Colonic mucosa (tissue), 4 donors: ENCODE data around the gene HSPB1. TPM values are rescaled to one million over a fixed set of nuclear protein-coding genes. Genes with fewer than 3 reads are reported as not detected.
"Not testable (repeated sequence)": the region's sequence is repeated elsewhere in the genome, so short reads cannot be mapped to it uniquely, and the experiment has no call there.

ENCODE experiments used
- DNase-seq: peaks from one replicate; pipeline ENCODE4 v3.0.0-alpha.2; 2020
- H3K27ac ChIP-seq: fragments of 200-600 bp; one replicate; pipeline ENCODE4 v1.8.0; 2021
- H3K27me3 ChIP-seq: fragments of 200-600 bp; one replicate; pipeline ENCODE4 v1.8.0; 2021
- H3K36me3 ChIP-seq: fragments of 200-600 bp; one replicate; pipeline ENCODE4 v1.8.0; 2021
- H3K4me1 ChIP-seq: fragments of 200-600 bp; one replicate; pipeline ENCODE4 v1.8.0; 2021; ENCODE audit warnings: mild to moderate bottlenecking
- H3K4me3 ChIP-seq: fragments of 200-600 bp; one replicate; pipeline ENCODE4 v1.8.0; 2021
- H3K9ac ChIP-seq, 2 donors: one replicate each; pipeline ENCODE4 v1.7.0; 2013; ENCODE audit warnings: control low read depth in 2 of 2, low read depth in 2 of 2, low read length in 2 of 2
- H3K9me3 ChIP-seq: fragments of 200-600 bp; one replicate; pipeline ENCODE4 v1.8.0; 2021
- intact Hi-C: fragments of 100-400 bp; cut with DNase I; formaldehyde crosslinking; loops from one replicate; pipeline ENCODE4 v1.14.1; 2022
- total RNA-seq, 2 donors: library from RNA; stranded (reverse); fragmentation: NEBNext Ultra II Directional in 1 of 2; extraction: Animal tissue kit (Norgen Biotek cat#: 25700) in 1 of 2; gene quantifications; one replicate each; pipeline ENCODE4 v1.2.1, GENCODE V29; 2021
- TF ChIP-seq, protein P1 (sequence below): fragments of 200-600 bp; IDR thresholded peaks from one replicate; pipeline ENCODE4 v1.8.0; 2022; ENCODE audit warnings: antibody characterized with exemption, mild to moderate bottlenecking
- donor health status: healthy.
- donor health status: DM: no; HTN: no; CAD: no.
- donor health status: DM: no; HTN: no; CAD: no.

Gene HSPB1
- total RNA-seq, 2 donors from 2014 or later = 539 to 844 TPM

DNA sequence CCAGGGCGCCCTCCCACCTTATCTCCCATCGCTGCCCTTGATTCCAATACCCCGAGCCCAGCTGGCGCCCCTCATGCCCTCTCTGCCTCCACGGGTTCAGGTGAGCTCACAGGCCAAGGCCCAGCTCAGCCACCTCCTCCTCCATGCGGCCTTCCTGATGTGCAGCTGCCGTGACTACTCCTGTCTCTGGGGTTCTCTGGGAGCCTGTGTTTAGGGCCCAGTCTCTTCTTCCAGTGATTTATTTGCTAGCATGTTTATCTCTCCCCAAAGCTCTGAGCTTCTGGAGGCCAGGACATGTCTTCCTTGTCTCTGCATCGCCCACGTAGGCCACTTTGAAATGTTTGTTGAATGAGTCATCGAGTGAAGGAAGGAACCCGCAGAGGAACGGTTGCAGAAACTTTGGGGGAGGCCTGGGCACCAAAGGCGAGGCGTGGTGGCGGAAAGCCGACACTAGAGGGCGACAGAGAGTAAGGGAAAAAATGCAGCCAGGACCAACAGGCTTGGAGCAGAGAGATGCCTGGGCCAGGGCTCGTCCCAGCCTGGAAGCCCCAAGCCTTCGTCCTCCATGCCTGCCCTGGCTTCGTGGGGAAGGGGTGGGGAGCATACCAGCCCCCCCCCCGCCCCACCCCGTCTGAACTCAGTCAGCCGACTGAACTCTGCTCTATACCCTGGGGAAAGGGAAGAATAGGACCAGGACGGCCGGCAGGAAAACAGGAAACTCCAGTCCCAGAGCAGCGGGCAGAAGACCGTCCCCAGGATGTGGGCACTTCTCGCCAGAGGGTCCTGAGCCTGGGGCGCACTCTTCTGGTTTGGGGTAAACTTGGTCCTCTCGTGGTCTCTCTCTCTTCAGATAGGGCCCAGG, 10.9 kb upstream of the HSPB1 start:
- intact Hi-C loops = loop anchor here (2.0 kb wide), 1 partner anchor 19 kb away; no protein-coding TSS in a partner anchor
- Histone ChIP-seq H3K4me3 (peak overlapping the region; percentile 17), H3K4me1 (peaks cover 22% of the 10 kb centered on the region), H3K27me3 (no peaks in the 10 kb centered on the region), H3K9ac (peak overlapping the region; percentile 64 to 74), H3K36me3 (no peaks in the 10 kb centered on the region), H3K27ac (peak overlapping the region; percentile 92), H3K9me3 (no peaks in the 10 kb centered on the region)
- TF ChIP-seq, protein P1, sequence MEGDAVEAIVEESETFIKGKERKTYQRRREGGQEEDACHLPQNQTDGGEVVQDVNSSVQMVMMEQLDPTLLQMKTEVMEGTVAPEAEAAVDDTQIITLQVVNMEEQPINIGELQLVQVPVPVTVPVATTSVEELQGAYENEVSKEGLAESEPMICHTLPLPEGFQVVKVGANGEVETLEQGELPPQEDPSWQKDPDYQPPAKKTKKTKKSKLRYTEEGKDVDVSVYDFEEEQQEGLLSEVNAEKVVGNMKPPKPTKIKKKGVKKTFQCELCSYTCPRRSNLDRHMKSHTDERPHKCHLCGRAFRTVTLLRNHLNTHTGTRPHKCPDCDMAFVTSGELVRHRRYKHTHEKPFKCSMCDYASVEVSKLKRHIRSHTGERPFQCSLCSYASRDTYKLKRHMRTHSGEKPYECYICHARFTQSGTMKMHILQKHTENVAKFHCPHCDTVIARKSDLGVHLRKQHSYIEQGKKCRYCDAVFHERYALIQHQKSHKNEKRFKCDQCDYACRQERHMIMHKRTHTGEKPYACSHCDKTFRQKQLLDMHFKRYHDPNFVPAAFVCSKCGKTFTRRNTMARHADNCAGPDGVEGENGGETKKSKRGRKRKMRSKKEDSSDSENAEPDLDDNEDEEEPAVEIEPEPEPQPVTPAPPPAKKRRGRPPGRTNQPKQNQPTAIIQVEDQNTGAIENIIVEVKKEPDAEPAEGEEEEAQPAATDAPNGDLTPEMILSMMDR = peak; percentile 97
- peak; percentile 96 for DNase-seq

DNA sequence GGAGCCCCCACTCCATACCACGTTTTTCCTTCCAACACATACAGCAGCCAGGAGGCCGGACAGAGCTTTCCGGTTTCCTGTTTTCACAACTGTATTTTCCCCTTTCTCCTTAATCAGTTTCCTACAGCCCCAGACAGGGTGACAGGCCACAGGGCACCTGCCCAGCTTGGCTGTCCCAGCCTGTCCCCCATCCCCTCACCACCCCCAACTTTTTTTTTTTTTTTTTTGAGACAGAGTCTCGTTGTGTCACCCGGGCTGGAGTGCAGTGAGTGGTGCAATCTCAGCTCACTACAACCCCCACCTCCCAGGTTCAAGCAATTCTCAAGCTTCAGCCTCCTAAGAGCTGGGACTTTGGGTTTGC, 10.3 kb upstream of the HSPB1 start:
- intact Hi-C loops = no loop called here
- DNase-seq = no peak
- Histone ChIP-seq H3K9ac (peak overlapping the region; percentile 64 to 74), H3K27me3 (no peaks in the 10 kb centered on the region), H3K9me3 (no peaks in the 10 kb centered on the region), H3K36me3 (no peaks in the 10 kb centered on the region), H3K4me3 (peak overlapping the region; percentile 17), H3K27ac (peak overlapping the region; percentile 92), H3K4me1 (peaks cover 29% of the 10 kb centered on the region)
- TF ChIP-seq, protein P1 = no peak

DNA sequence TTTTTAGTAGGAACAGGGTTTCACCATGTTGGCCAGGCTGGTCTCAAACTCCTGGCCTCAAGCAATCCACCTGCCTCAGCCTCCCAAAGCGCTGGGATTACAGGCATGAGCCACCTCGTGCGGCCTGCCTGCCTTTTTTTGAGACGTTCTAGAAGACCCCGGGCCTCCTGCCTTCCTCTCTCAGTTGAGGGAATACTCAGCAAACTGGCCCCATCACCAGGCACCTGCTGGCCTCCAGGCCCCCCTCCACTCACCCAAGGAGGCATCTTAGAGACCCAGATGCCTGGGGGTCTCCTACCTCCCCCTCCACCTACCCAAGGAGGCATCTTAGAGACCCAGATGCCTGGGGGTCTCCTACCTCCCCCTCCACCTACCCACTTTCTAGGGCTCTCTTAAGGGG, 9.6 kb upstream of the HSPB1 start:
- DNase-seq, H3K9ac ChIP-seq, H3K27me3 ChIP-seq, H3K9me3 ChIP-seq, H3K4me3 ChIP-seq, H3K36me3 ChIP-seq, intact Hi-C loops: not testable (repeated sequence)
- Histone ChIP-seq H3K4me1 (peaks cover 30% of the 10 kb centered on the region), H3K27ac (peak overlapping the region; percentile 92)

DNA sequence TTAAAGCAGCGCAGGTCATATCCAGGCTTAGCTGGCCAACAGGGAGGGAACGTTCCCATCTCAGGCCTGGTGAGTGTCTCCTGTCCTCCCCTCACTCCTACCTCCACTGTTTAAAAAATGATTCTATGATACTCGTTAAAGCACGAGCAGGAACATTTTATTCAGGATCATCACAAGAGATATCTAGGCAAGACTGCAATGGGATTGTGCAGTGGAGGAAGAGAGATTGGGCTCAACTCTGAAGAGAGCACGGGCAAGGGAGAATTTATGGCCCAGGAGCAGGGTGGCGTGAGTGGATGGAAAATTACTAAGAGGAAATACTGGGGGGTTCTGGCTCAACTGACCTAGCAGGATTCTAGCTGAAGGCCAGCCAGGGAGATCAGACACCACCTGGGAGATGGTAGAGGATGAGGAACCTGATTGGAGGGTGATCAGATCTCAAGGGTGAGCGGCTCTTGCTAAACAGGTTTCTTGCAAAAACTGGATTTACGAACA, 9.0 kb upstream of the HSPB1 start:
- peaks cover 30% of the 10 kb centered on the region for H3K4me1 ChIP-seq
- intact Hi-C loops = no loop called here

DNA sequence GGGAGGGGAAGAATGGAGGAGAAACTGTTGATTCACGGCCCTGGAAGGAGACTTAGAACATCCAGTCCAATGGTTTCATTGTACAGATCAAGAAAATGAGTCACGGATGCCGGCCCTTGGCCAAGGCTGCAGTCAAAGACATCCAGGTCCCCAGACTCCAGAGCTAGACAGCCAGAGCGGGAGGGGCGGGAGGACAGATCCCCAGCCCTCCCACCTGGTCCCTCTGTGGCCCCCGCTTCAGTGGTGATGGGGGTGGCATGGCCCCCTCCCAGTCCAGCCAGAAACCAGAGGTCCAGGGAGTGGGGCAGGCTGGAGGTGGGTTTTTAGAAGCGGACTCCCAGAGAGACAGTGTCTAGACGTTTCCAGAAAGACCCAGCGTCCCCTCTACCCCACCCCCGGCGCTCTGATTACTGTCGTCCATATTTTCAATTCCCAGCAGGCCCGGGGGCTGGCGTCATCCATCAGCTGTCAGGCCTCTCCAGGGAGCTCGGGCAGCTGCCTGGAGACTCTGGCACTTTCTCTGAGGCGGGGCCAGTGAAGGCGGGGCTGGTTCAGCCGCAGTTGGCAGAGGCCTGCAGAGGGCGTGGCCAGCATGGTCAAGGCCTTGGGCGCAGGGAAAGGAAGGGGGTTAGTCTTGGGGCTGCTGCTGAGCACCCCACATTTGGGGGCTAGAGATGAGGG, 8.0 kb upstream of the HSPB1 start:
- DNase-seq = peak; percentile 98
- peak overlapping the region; percentile 40 to 68 for H3K9ac ChIP-seq
- H3K27ac ChIP-seq = peak overlapping the region; percentile 92
- no peaks in the 10 kb centered on the region for H3K36me3 ChIP-seq
- TF ChIP-seq, protein P1 = no peak
- peaks cover 30% of the 10 kb centered on the region for H3K4me1 ChIP-seq
- intact Hi-C loops = no loop called here
- no peak overlapping the region for H3K4me3 ChIP-seq
- no peaks in the 10 kb centered on the region for H3K27me3 ChIP-seq
- H3K9me3 ChIP-seq = no peaks in the 10 kb centered on the region

More for the DNA sequence above, 9.0 kb upstream of the HSPB1 start:
- H3K9ac ChIP-seq = no peak overlapping the region
- no peaks in the 10 kb centered on the region for H3K9me3 ChIP-seq
- H3K36me3 ChIP-seq = no peaks in the 10 kb centered on the region
- no peak for DNase-seq
- peak overlapping the region; percentile 92 for H3K27ac ChIP-seq
- TF ChIP-seq, protein P1 = no peak
- no peaks in the 10 kb centered on the region for H3K27me3 ChIP-seq
- no peak overlapping the region for H3K4me3 ChIP-seq
